Brain microvascular endothelial cell (primary cell): ENCODE measurements around the gene HOXC12.

Experiments
- DNase-seq: peaks from one replicate; pipeline ENCODE4 v3.0.0-alpha.2; 2020
- H3K27ac ChIP-seq: fragments of 250-450 bp; sonication (Bioruptor Pico); 2 replicates; pipeline ENCODE4 v1.5.1; 2020; ENCODE audit warnings: mild to moderate bottlenecking, moderate library complexity
- H3K27me3 ChIP-seq: fragments of 250-450 bp; sonication (Bioruptor Pico); replicated peaks from 2 replicates; pipeline ENCODE4 v1.5.1; 2020; ENCODE audit warnings: mild to moderate bottlenecking
- H3K36me3 ChIP-seq: fragments of 250-450 bp; sonication (Bioruptor Pico); replicated peaks from 2 replicates; pipeline ENCODE4 v1.5.1; 2020; ENCODE audit warnings: mild to moderate bottlenecking
- H3K4me3 ChIP-seq: 2 replicates; pipeline ENCODE4 v1.5.1; 2011; ENCODE audit warnings: low read depth, mild to moderate bottlenecking, control low read depth, low read length, moderate library complexity
- in situ Hi-C: cut with HindIII; loops from 2 replicates; pipeline ENCODE4 v1.10.0; 2017; ENCODE audit warnings: low sequenced_read_pairs, low pct_ligation_motif_present
- TF ChIP-seq, protein P1 (sequence below): IDR thresholded peaks from 2 replicates; pipeline ENCODE4 v1.5.1; 2011; ENCODE audit warnings: low read depth, mild to moderate bottlenecking, moderate library complexity, low read length, control low read depth, inconsistent platforms; ENCODE audit errors: missing control alignments

The HOXC12 gene

DNA sequence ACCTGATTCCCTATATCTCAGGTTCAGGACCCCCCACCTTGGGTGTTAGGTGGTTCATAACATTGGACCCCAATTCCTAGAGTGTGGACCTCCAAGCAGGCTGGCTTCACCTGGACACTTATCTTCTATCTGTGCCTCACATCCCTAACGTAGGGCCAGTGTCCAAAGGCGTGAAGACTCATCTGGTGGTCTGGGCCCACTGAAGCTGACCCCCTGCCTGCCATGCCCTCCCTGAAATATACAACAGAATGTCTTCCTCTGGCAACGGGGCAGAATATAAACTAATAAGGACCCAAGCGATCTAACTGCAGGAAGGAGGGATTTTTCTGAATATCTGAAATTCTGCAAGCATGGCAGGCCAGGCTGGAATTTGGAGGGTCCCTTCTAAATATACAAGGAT is 10.5 kb upstream of the HOXC12 start:
- no peak overlapping the region for H3K4me3 ChIP-seq
- DNase-seq = no peak
- in situ Hi-C loops = no loop called here
- H3K36me3 ChIP-seq = no peaks in the 10 kb centered on the region
- H3K27me3 ChIP-seq = peaks cover 90% of the 10 kb centered on the region
- H3K27ac ChIP-seq = no peak overlapping the region
- TF ChIP-seq, protein P1, sequence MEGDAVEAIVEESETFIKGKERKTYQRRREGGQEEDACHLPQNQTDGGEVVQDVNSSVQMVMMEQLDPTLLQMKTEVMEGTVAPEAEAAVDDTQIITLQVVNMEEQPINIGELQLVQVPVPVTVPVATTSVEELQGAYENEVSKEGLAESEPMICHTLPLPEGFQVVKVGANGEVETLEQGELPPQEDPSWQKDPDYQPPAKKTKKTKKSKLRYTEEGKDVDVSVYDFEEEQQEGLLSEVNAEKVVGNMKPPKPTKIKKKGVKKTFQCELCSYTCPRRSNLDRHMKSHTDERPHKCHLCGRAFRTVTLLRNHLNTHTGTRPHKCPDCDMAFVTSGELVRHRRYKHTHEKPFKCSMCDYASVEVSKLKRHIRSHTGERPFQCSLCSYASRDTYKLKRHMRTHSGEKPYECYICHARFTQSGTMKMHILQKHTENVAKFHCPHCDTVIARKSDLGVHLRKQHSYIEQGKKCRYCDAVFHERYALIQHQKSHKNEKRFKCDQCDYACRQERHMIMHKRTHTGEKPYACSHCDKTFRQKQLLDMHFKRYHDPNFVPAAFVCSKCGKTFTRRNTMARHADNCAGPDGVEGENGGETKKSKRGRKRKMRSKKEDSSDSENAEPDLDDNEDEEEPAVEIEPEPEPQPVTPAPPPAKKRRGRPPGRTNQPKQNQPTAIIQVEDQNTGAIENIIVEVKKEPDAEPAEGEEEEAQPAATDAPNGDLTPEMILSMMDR = no peak

DNA sequence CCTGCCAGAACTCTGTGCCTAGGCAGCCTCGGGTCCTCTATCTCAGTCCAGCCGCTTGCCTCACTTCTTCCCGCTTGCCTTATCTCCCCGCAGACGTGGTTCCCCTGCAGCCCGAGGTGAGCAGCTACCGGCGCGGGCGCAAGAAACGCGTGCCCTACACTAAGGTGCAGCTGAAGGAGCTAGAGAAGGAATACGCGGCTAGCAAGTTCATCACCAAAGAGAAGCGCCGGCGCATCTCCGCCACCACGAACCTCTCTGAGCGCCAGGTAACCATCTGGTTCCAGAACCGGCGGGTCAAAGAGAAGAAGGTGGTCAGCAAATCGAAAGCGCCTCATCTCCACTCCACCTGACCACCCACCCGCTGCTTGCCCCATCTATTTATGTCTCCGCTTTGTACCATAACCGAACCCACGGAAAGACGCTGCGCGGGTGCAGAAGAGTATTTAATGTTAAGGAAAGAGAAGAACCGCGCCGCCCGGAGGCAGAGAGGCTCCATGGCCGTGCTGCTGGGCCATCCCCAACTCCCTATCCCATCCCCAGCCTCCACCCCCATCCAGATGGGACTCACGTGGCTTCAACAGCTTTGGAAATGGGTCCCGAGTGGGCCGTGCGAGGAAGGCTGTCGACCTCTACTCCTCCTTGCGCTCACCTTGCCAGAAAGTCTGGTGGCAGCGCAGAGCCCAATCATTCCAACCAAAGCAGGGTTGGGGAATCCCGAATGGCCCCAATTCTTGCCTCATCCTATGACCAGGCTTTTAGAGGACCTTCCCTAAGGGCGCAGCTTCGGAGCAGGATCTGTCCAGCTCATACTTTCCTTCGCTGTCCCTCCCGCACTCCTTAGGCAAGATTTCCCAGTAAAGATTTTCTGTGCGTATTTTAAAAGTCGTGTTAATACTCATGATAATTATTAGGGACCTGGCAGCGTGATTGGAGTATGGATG is 9.5 kb upstream of the HOXC12 start:
- H3K4me3 ChIP-seq = no peak overlapping the region
- H3K36me3 ChIP-seq = no peaks in the 10 kb centered on the region
- DNase-seq = no peak
- TF ChIP-seq, protein P1 = no peak
- H3K27me3 ChIP-seq = peaks cover 90% of the 10 kb centered on the region
- in situ Hi-C loops = no loop called here
- H3K27ac ChIP-seq = no peak overlapping the region

DNA sequence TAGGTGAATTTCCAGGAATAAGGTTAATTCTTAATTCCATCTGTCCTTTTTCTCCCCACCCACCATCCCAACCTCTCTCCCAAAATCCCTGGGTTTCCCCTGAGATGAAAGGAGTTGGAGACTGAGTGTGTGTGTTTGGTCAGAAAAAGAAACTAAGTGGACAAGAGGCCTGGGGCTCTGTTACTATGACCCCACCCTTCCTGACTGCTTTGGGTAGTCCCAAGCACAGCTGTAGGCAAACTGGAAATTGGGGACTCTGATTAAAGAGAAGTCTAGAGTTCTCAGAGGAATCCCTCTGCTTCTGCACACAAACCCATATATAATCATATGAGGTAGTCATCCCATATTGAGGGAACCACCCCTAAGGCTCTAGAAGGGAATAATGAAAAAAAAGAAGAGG is 7.0 kb upstream of the HOXC12 start:
- no peaks in the 10 kb centered on the region for H3K36me3 ChIP-seq
- TF ChIP-seq, protein P1 = no peak
- H3K27me3 ChIP-seq = peaks cover 95% of the 10 kb centered on the region
- in situ Hi-C loops = no loop called here
- no peak overlapping the region for H3K4me3 ChIP-seq
- H3K27ac ChIP-seq = no peak overlapping the region
- no peak for DNase-seq

DNA sequence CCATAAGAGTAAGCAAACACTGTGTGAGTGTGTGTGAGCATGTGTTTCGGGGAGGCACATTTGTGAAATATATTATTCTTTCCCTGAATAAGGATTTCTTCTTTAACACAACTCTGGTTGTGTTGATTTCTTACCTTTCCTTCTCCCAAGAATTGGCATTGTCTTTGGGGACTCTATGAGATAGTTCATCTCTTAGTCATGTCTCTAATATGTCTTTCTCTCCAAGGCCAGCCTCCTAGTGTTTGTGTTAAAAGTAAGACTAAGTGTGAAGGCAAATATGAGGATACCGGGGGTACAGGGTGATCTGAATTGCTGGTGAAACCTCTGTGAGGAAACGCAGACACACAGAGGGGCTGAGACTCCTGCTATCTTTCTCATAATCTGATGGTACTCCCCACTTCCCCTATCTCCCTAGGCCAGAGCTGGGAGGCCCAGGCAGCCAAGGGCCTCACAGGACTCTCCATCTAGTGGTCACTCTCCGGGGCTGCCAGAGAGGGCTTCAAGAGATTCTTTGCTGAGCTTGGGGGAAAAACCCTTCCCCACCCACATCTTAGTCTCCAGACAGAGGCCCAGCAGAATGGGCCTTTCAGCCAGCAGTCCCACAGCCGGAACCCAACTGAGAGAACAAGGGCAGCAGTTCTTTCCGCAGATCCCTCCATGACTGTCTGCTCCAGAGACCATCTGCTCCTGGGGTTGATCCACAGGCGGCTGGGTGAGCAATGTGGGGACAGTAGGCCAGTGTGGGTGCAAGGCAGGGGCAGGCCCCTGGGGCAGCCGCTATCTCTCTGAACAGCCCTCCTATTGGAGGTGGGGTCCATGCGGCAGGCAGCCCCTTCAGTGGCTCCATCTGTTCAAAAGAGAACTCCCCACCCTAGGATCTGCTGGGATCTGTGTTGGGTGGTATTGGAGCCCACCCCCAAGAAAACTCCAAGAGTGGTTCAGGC is 5.8 kb upstream of the HOXC12 start:
- in situ Hi-C loops = no loop called here
- peaks cover 94% of the 10 kb centered on the region for H3K27me3 ChIP-seq
- H3K27ac ChIP-seq = no peak overlapping the region
- H3K36me3 ChIP-seq = no peaks in the 10 kb centered on the region
- no peak overlapping the region for H3K4me3 ChIP-seq
- no peak for DNase-seq
- TF ChIP-seq, protein P1 = peak; percentile 8

DNA sequence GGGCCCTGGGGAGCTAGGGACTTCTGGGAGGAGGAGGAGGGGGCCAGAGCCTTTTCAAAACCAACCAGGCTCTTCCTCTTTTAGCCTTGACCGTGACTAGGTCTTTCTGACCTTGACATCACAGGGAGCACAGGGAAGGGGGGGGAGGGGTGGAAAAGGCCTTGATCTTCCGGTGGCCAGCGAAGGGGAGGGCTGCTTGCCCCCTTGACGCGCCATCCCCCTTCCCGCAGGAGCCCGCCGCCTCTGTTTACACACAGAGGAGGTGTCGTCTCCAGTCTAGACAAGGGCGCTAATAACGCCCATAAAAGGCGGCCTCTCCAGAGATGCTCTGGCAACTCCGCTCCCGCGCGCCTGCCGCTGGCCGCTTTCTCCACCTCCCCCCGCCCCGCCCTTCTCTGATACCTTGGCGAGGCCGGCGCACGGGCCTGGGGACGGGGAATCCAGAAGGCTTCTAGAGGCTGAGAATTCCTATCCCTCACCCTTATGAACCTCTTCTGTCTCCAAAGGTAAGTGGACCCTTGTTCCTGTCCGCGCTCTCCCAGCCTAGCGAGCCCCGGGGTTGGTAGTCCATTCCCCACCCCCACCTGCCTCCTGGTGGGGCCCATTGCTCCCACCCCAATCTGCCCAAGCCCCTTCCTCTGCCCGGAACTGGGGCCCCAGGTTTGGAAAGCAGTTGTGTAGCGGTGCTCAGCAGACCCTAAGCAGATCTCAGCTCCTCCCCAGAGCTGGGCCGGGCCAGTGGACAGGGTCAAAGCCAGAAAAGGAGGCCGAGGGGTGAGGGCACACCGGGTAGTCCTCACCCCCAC is 4.9 kb upstream of the HOXC12 start:
- DNase-seq = no peak
- no peaks in the 10 kb centered on the region for H3K36me3 ChIP-seq
- TF ChIP-seq, protein P1 = no peak
- H3K4me3 ChIP-seq = no peak overlapping the region
- H3K27me3 ChIP-seq = peaks cover 94% of the 10 kb centered on the region
- H3K27ac ChIP-seq = no peak overlapping the region
- in situ Hi-C loops = no loop called here
